ENCODE data around the gene ID3.

DNA sequence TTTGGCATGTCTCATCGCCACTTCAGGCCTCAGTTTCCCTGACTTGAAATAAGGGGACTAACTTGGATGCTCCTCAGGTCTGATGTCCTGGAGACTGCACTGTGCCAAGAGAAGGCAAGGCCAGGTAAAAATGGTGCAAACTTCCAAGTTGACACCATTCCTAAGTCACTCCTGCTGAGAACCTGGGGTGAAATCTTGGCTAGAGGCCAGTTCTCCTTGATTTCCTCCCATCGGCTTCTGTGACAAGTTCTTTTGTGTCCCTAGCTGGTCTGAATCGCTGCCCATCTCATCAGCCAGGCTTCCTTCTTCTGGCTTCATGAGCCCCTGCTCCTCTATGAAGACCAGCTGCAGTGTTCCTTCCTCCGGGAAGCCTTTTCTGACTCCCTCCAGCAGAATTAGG lies 48.6 kb upstream of the ID3 start:
- TF ChIP-seq CTCF (IDR thresholded peaks at IDR 0.05; ENCODE audit: low read length) (no peak), EZH2 (IDR thresholded peaks at IDR 0.05; ENCODE audit: borderline replicate concordance, low read length) (no peak)
